Thymus (tissue), 11 donors: ENCODE data around the gene GNRHR. TPM values are rescaled to one million over a fixed set of nuclear protein-coding genes. Genes with fewer than 3 reads are reported as not detected.

Experiments used
- DNase-seq, 9 donors: peaks; one replicate each; pipeline ENCODE4 v3.0.0-alpha.2; 2013; ENCODE audit warnings: low spot score in 9 of 9, low read depth in 6 of 9, missing footprints in 1 of 9
- H3K27ac ChIP-seq, 2 donors: one replicate each; pipeline ENCODE4 v1.5.1; 2013; ENCODE audit warnings: control low read depth in 1 of 2, low read depth in 1 of 2, low read length in 1 of 2, mild to moderate bottlenecking in 1 of 2, moderate library complexity in 1 of 2
- H3K27me3 ChIP-seq, 2 donors: one replicate each; pipeline ENCODE4 v1.5.1; 2013; ENCODE audit warnings: low read length in 1 of 2; ENCODE audit not compliant: control insufficient read depth in 2 of 2, insufficient read depth in 1 of 2
- H3K36me3 ChIP-seq, 2 donors: one replicate each; pipeline ENCODE4 v1.5.1; 2013; ENCODE audit warnings: low read length in 1 of 2, mild to moderate bottlenecking in 1 of 2, moderate library complexity in 1 of 2; ENCODE audit not compliant: control insufficient read depth in 2 of 2, insufficient read depth in 2 of 2
- H3K4me1 ChIP-seq, 2 donors: one replicate each; pipeline ENCODE4 v1.5.1; 2013; ENCODE audit warnings: low read length in 2 of 2; ENCODE audit not compliant: control insufficient read depth in 2 of 2, insufficient read depth in 2 of 2
- H3K4me3 ChIP-seq, 2 donors: one replicate each; pipeline ENCODE4 v1.5.1; 2013; ENCODE audit warnings: low read length in 2 of 2, control low read depth in 1 of 2, mild to moderate bottlenecking in 1 of 2
- H3K9me3 ChIP-seq, 2 donors: one replicate each; pipeline ENCODE4 v1.5.1; 2013; ENCODE audit warnings: low read length in 1 of 2, mild to moderate bottlenecking in 1 of 2; ENCODE audit not compliant: control insufficient read depth in 2 of 2, insufficient read depth in 1 of 2
- WGBS: extraction: QIAGEN DNeasy Blood & Tissue Kit; methylation state at CpG from one replicate; pipeline ENCODE4 v1.1.7; 2013; 5-methylcytosine and 5-hydroxymethylcytosine counted together
- polyA plus RNA-seq: library from polyadenylated mRNA; stranded (reverse); fragments of 200-250 nt; gene quantifications from one replicate; pipeline ENCODE4 v1.2.3, GENCODE V29; 2013
- total RNA-seq: library from RNA; stranded (reverse); fragments of 120-200 nt; gene quantifications from one replicate; pipeline ENCODE4 v1.2.4, GENCODE V29; 2013
- donor health status: healthy.

The GNRHR gene
- total and polyA plus RNA-seq, 2 donors: not detected

DNA sequence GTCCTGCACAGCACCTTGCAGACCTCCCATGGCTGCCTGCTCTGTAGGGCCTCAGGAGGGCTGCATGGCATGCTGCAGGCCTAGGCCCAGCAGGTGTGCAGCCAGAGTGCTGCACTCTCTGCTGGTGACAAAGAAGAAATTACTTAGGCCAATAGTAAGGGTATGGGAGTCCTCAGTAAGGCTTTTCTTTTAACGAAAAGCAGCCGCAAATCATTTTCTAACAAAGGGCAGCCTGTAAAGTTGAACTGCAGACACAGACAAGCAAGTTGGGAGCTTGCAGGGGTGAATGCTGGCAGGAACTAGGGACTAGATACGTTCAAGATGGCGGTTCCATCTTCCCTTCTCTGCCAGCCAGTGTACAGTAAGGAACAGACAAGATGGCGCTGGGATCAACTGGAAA, 30.8 kb downstream of the GNRHR start:
- Histone ChIP-seq H3K36me3 (peaks cover 0 to 8% of the 10 kb centered on the region in 2 donors), H3K4me3 (no peak overlapping the region), H3K9me3 (peaks cover 1 to 2% of the 10 kb centered on the region in 2 donors), H3K4me1 (no peaks in the 10 kb centered on the region), H3K27ac (no peak overlapping the region), H3K27me3 (no peaks in the 10 kb centered on the region)
- DNase-seq: no peak
- 97% methylated on average over 5 of the region's 5 CpGs for WGBS

DNA sequence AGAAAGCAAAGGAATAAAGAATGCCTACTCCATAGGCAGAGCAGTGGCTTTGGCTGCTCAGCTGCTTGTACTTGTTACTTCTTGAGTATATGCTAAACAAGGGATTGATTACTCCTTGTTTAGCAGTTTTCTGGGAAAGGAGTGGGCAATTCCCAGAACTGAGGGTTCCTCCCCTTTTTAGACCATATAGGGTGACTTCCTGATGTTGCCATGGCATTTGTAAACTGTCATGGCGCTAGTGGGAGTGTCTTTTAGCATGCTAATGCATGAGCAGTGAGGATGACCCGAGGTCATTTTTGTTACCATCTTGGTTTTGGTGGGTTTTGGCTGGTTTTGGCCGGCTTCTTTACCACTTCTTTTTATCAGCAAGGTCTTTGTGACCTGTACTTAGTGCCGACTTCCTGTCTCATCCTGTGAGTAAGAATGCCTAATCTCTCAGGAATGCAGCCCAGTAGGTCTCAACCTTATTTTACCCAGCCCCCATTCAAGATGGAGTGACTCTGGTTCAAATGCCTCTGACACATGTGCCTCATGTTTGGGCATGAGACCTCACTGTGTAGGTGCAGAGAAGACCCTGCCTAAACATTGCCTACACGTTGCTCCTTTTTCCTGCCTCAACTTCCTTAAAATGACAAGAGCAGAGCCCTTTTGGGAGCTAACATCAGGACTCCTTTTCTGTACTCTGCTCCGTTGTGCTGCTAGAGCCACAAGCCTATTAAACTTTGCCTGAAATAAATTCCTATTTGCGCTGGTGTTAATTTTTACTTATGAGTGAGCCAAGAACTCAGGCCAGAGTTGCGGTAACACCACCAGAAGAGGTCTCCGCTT, 32.2 kb downstream of the GNRHR start:
- no peaks in the 10 kb centered on the region for H3K4me1 ChIP-seq
- no peaks in the 10 kb centered on the region for H3K27me3 ChIP-seq
- DNase-seq: no peak
- no peak overlapping the region for H3K27ac ChIP-seq
- H3K4me3 ChIP-seq: no peak overlapping the region
- WGBS: 97% methylated on average over 9 of the region's 9 CpGs
- peaks cover 1 to 8% of the 10 kb centered on the region in 2 donors for H3K36me3 ChIP-seq
- peaks cover 0 to 1% of the 10 kb centered on the region in 2 donors for H3K9me3 ChIP-seq

GRCh38 chr4:67721315-67721769, 32.8 kb downstream of the GNRHR start:
- Histone ChIP-seq H3K36me3 (peaks cover 5 to 8% of the 10 kb centered on the region in 2 donors), H3K27ac (no peak overlapping the region), H3K27me3 (no peaks in the 10 kb centered on the region), H3K9me3 (peaks cover 0 to 1% of the 10 kb centered on the region in 2 donors), H3K4me3 (no peak overlapping the region), H3K4me1 (no peaks in the 10 kb centered on the region)
- WGBS: 95% methylated on average over 3 of the region's 3 CpGs
- DNase-seq: no peak

DNA sequence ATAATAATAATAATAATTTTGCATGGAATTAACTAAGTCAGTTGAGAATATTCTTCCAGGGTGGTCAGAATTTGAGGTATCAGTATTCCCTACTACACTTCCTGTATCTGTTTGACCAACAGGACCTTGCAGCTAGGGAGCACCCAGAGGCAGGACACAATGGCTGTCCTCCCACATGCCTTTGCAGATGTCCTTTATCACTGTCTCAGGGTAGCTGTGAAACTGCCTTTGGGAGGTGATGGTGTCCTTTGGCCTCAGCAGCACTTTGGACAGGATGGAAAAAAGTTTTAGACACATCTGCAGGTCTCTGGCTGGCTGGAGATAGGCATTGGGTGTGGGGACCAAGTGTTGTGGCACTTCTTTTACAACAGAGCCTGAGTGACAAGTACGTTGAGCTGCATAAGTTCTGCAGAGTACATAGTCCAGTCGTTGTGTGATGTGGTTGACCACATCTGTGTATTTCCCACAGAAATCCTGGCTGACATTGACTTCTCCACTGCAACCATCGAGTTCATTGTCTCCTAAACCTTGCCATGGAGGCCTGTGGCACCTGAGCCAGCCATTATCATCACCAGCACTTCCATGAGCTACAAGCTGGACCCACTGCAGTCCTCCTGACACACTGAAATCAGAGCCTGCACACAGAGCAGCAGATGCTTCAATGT, 34.1 kb downstream of the GNRHR start:
- no peaks in the 10 kb centered on the region for H3K4me1 ChIP-seq
- peaks cover 1 to 4% of the 10 kb centered on the region in 2 donors for H3K9me3 ChIP-seq
- no peak overlapping the region for H3K27ac ChIP-seq
- DNase-seq: no peak
- H3K27me3 ChIP-seq: no peaks in the 10 kb centered on the region
- H3K36me3 ChIP-seq: peaks cover 5 to 8% of the 10 kb centered on the region in 2 donors
- 77% methylated on average over 3 of the region's 3 CpGs for WGBS
- H3K4me3 ChIP-seq: no peak overlapping the region

- peaks cover 0 to 4% of the 10 kb centered on the region in 2 donors for H3K9me3 ChIP-seq
- WGBS: over 99% methylated on average over 2 of the region's 2 CpGs
- peaks cover 5 to 8% of the 10 kb centered on the region in 2 donors for H3K36me3 ChIP-seq
- no peaks in the 10 kb centered on the region for H3K4me1 ChIP-seq
- DNase-seq: no peak
- no peak overlapping the region for H3K27ac ChIP-seq
- no peak overlapping the region for H3K4me3 ChIP-seq
- H3K27me3 ChIP-seq: no peaks in the 10 kb centered on the region
Observed at GRCh38 chr4:67718848-67719247, 35.3 kb downstream of the GNRHR start.

GRCh38 chr4:67717586-67717985, 36.6 kb downstream of the GNRHR start:
- H3K9me3 ChIP-seq: peaks cover 0 to 4% of the 10 kb centered on the region in 2 donors
- no peaks in the 10 kb centered on the region for H3K4me1 ChIP-seq
- peaks cover 5 to 8% of the 10 kb centered on the region in 2 donors for H3K36me3 ChIP-seq
- DNase-seq: no peak
- over 99% methylated on average over 2 of the region's 2 CpGs for WGBS
- H3K27me3 ChIP-seq: no peaks in the 10 kb centered on the region
- no peak overlapping the region for H3K4me3 ChIP-seq
- H3K27ac ChIP-seq: no peak overlapping the region

GRCh38 chr4:67714955-67715354, 39.2 kb downstream of the GNRHR start:
- 96% methylated on average over 6 of the region's 6 CpGs for WGBS
- no peaks in the 10 kb centered on the region for H3K27me3 ChIP-seq
- H3K4me1 ChIP-seq: no peaks in the 10 kb centered on the region
- no peak for DNase-seq
- H3K36me3 ChIP-seq: peaks cover 0 to 5% of the 10 kb centered on the region in 2 donors
- H3K4me3 ChIP-seq: no peak overlapping the region
- peaks cover 0 to 4% of the 10 kb centered on the region in 2 donors for H3K9me3 ChIP-seq
- no peak overlapping the region for H3K27ac ChIP-seq

GRCh38 chr4:67714248-67714583, 40.0 kb downstream of the GNRHR start:
- H3K4me1 ChIP-seq: no peaks in the 10 kb centered on the region
- 90% methylated on average over 1 of the region's 1 CpG for WGBS
- peaks cover 0 to 5% of the 10 kb centered on the region in 2 donors for H3K36me3 ChIP-seq
- no peak for DNase-seq
- H3K27ac ChIP-seq: no peak overlapping the region
- no peak overlapping the region for H3K4me3 ChIP-seq
- H3K27me3 ChIP-seq: no peaks in the 10 kb centered on the region
- peaks cover 0 to 4% of the 10 kb centered on the region in 2 donors for H3K9me3 ChIP-seq

DNA sequence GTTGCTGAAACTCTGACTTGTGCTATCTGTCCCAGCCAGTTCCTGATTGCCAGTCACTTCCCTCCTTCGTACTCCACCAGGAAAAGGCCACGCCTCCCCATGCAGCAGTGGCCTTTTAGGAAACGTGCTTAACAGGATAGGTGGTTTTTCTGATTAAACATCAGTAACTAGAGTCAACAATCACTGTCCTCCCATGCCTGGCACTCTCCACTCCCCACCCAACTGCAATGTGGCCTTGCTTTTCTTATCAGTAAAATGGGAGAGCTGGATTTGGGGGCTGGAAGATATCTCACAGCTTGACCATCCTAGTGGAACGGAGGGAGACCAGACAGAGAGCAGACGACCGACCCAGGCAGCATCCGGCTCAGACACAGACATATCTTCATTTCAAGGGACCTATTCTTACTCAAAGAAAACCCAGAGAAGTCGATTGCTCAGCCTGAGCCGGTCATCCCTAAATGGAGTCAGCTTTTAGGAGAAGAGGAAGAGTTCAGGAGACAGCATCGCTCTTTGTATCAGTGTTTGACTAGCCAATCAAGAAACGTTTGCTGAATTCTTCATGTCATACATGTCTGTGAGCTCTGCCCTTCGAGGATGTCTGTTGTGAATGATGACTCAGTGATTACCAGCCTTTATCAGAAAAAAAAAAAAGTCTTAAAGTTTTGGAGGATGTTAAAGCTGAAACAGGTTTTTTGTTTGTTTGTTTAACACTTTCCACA, 40.5 kb downstream of the GNRHR start:
- no peak for DNase-seq
- Histone ChIP-seq H3K9me3 (peaks cover 0 to 4% of the 10 kb centered on the region in 2 donors), H3K36me3 (peaks cover 0 to 5% of the 10 kb centered on the region in 2 donors), H3K4me3 (no peak overlapping the region), H3K4me1 (no peaks in the 10 kb centered on the region), H3K27me3 (no peaks in the 10 kb centered on the region), H3K27ac (no peak overlapping the region)
- whole genome bisulfite sequencing: 92% methylated on average over 12 of the region's 12 CpGs
